ENCODE measurements around the gene APP.

DNA sequence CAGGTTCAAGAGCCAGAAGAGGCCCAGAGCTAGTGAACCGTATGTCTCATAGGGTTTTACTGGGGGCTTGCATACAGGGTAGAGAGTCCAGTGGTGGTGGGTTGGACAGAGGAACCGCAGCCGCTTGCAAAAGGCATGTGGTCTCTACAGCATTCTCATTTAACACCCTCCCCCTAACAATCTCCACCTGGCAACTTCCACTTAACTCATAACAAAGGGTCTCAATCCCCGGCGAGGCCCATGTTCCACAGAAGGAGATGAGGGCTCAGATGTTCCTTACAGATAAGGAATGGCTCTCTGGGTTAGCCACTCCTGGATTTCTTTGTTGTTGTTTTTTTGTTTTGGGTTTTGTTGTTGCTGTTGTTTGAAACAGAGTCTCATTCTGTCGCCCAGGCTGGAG is 106.1 kb downstream of the APP start:
- TF ChIP-seq POLR2A (IDR thresholded peaks at IDR 0.05; ENCODE audit: low read depth, low read length) (no peak), POLR2AphosphoS5 (IDR thresholded peaks at IDR 0.05; ENCODE audit: low read depth, low read length) (no peak), TAF1 (IDR thresholded peaks at IDR 0.05; ENCODE audit: low read depth, low read length) (no peak), SPI1 (IDR thresholded peaks at IDR 0.05; ENCODE audit: low read depth, low read length) (no peak)

All from GM12891 (cell line).